Calu3 (cell line): Measurements from ENCODE around the gene TECPR2. TPM values are rescaled to one million over a fixed set of nuclear protein-coding genes. Genes with fewer than 3 reads are reported as not detected.

Experiments used
- BruUV-seq: library from RNA; stranded (reverse); fragments of 400-500 nt; replicated peaks from 2 replicates; lab custom pipeline; 2021; lab: Mats Ljungman, UMichigan
- CTCF ChIA-PET: fragments of 300-600 bp; sonication (Branson Sonifier 250); formaldehyde crosslinking; loops from one replicate; lab custom pipeline; 2022; ENCODE audit warnings: antibody characterized with exemption; lab: Charles Lee
- DNase-seq: peaks from one replicate; pipeline ENCODE4 v3.0.0; 2022
- H3K27ac Mint-ChIP-seq: one replicate; pipeline ENCODE4 v1.8.0; 2022; ENCODE audit warnings: mixed read lengths; ENCODE audit not compliant: unreplicated experiment
- H3K27me3 Mint-ChIP-seq: one replicate; pipeline ENCODE4 v1.8.0; 2022; ENCODE audit warnings: mixed read lengths; ENCODE audit not compliant: unreplicated experiment
- H3K36me3 Mint-ChIP-seq: one replicate; pipeline ENCODE4 v1.8.0; 2022; ENCODE audit warnings: mild to moderate bottlenecking, moderate library complexity, mixed read lengths; ENCODE audit not compliant: insufficient read depth, unreplicated experiment
- H3K4me1 Mint-ChIP-seq: one replicate; pipeline ENCODE4 v1.8.0; 2022; ENCODE audit warnings: mild to moderate bottlenecking, low read depth, mixed read lengths; ENCODE audit not compliant: unreplicated experiment
- H3K4me3 Mint-ChIP-seq: one replicate; pipeline ENCODE4 v1.8.0; 2022; ENCODE audit warnings: mild to moderate bottlenecking, low read depth, moderate library complexity, mixed read lengths; ENCODE audit not compliant: unreplicated experiment
- H3K9me3 Mint-ChIP-seq: one replicate; pipeline ENCODE4 v1.8.0; 2022; ENCODE audit warnings: low read depth, mixed read lengths; ENCODE audit not compliant: unreplicated experiment
- intact Hi-C: fragments of 100-400 bp; cut with micrococcal nuclease; formaldehyde crosslinking; loops from one replicate; pipeline ENCODE4 v1.10.0; 2022; ENCODE audit not compliant: unreplicated experiment
- total RNA-seq: library from RNA; stranded (reverse); gene quantifications from 2 replicates; pipeline ENCODE4 v1.2.3, GENCODE V29; 2022
- TF ChIP-seq, protein P1 (sequence below): fragments of 200-600 bp; IDR thresholded peaks from one replicate; pipeline ENCODE4 v1.8.0; 2022; ENCODE audit warnings: antibody characterized with exemption; ENCODE audit not compliant: unreplicated experiment

The TECPR2 gene
- total RNA-seq, 1 experiment from 2014 or later: 21.7 TPM

DNA sequence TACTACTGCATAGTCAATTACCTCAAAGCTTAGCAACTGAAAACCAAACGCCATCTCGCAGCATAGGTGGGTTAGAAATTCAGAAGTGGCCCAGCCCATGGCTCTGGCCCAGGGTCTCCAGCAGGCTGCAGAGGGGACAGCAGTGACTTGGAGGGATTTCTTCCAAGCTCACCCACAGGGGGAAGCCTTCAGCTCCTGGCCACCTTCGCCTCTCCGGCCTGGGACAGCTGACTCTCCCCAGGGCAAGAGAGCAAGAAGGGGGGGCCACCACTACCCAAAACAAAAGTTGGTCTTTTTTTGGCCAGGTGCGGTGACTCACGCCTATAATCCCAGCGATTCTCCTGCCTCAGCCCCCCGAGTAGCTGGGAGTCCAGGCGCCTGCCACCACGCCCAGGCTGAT is 179.0 kb downstream of the TECPR2 start:
- H3K4me1 Mint-ChIP-seq: no peaks in the 10 kb centered on the region

DNA sequence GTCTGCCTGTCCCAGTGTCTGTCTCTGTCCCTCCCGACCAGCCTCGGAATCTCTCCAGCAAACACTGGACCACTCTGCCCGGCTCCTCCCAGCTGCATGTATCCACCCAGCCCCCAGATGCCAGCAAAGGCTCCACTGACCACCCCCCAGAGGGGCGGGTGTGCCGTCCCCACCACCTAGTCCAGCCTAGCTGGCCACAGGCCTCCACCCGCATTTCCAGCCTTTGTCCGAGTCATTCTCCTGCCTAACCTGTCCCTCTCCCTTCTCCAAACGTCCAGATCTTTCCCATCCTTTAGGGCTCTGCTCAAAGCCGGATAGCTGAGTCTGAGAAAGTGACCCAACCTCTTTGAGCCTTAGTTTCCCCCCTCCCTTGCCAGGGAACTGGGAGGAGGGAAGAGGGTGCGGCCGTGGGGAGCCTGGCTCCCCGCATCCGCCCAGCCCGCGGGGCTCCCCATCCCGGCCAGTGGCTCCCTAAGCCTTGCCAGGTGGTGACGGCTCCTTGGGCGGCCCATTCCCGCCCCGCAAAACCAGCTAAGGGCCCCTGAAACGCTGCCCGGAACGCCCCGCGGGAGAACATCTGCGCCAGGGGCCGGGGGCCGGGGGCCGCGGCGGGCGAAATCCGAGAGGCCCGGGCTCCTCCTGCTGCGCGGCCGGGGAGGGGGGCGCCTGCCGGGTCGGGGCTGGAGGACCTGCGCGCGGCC is 181.5 kb downstream of the TECPR2 start:
- Mint-ChIP-seq H3K9me3 (no peaks in the 10 kb centered on the region), H3K36me3 (peaks cover 4% of the 10 kb centered on the region), H3K27me3 (peaks cover 40% of the 10 kb centered on the region), H3K27ac (no peak overlapping the region), H3K4me3 (no peak overlapping the region), H3K4me1 (no peaks in the 10 kb centered on the region)
- intact Hi-C loops: no loop called here
- DNase-seq: no peak
- CTCF ChIA-PET: no interaction called here
- BruUV-seq: no TSS peak
- TF ChIP-seq, protein P1, sequence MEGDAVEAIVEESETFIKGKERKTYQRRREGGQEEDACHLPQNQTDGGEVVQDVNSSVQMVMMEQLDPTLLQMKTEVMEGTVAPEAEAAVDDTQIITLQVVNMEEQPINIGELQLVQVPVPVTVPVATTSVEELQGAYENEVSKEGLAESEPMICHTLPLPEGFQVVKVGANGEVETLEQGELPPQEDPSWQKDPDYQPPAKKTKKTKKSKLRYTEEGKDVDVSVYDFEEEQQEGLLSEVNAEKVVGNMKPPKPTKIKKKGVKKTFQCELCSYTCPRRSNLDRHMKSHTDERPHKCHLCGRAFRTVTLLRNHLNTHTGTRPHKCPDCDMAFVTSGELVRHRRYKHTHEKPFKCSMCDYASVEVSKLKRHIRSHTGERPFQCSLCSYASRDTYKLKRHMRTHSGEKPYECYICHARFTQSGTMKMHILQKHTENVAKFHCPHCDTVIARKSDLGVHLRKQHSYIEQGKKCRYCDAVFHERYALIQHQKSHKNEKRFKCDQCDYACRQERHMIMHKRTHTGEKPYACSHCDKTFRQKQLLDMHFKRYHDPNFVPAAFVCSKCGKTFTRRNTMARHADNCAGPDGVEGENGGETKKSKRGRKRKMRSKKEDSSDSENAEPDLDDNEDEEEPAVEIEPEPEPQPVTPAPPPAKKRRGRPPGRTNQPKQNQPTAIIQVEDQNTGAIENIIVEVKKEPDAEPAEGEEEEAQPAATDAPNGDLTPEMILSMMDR: no peak

More for the DNA sequence above, 179.0 kb downstream of the TECPR2 start:
- Mint-ChIP-seq H3K9me3 (no peaks in the 10 kb centered on the region), H3K4me3 (no peak overlapping the region), H3K27me3 (peaks cover 40% of the 10 kb centered on the region), H3K36me3 (peaks cover 4% of the 10 kb centered on the region), H3K27ac (no peak overlapping the region)
- no peak for DNase-seq
- BruUV-seq: no TSS peak
- TF ChIP-seq, protein P1: no peak
- intact Hi-C loops: no loop called here
- CTCF ChIA-PET: interaction anchor here (0.7 kb wide), 1 partner anchor 89 kb away, joined by 6 read pairs; no protein-coding TSS in a partner anchor

DNA sequence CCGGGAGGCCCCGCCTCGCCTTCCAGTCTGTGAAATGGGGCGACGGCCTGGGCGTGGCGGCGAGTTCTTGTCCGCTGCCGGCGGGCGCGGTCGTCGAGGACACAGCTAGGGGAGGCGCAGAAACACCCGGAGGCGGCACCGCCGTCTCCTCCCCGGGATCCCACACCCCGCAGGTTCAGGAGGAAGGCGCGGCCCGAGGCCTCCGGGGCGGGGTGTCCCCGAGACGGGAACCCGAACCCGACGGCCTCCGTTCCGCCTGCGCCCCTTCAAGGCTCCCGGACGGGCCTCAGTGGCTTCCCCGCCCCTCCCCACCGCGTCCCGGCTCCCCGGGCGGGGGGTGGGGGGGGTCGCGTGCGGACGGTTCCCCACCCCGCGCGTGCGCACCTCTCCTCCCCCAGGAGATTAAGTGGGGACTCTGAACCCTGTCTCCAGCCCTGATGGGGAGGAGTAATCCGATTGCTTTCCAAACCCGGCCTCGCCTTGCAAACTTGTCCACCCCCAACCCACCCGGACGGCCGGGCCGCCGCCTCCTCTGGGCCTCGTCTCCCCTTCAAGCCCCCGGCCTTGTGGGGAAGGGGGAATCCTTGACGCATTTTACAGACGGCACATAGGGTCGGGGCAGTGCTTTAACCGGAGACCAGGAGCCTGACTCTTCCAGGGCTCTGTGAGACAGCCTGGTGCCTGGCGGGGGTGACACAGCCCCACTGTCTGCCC is 182.2 kb downstream of the TECPR2 start:
- no peaks in the 10 kb centered on the region for H3K9me3 Mint-ChIP-seq

DNA sequence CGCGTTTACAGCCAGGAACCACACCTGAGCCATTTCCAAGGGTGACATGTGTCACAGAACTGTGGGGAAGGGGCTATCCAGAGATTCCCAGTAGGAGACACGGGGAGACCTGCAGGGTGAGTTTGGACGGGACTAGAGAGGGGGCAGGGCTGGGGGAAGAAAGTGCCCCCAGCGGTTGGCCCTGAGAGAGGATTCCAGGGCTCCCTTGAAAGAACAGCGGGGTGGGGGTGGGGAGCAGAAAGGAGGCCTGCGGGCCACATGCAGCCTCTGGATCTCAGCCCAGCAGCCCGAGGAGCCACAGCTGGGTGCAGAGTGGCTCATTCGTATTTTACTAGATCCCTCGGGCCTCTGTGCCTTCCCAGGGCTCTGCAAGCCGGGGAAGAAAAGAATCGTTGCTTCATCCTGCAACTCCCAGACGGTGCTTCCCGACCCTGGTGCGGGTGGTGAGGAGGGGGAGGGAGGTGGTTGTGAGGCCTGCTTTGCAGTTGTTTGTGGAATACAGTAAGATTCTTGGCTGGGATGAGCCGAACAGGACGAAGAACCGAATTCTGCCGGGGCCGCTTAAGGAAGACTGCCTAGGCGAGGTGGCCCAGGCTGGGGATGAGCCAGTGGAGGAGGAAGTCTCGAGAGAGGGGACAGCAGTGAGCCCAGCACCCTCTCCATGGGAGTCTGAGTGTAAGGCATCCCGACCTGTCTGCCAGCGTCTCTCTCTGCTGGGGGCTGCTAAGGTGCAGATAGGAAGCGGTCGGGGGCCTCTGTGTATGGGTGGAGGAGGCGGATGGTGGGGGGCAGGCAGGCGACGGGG is 182.9 kb downstream of the TECPR2 start:
- no peak overlapping the region for H3K27ac Mint-ChIP-seq
- peaks cover 4% of the 10 kb centered on the region for H3K36me3 Mint-ChIP-seq
- intact Hi-C loops: no loop called here
- H3K27me3 Mint-ChIP-seq: peaks cover 40% of the 10 kb centered on the region
- no peaks in the 10 kb centered on the region for H3K9me3 Mint-ChIP-seq
- BruUV-seq: no TSS peak
- DNase-seq: no peak
- no peaks in the 10 kb centered on the region for H3K4me1 Mint-ChIP-seq
- H3K4me3 Mint-ChIP-seq: peak overlapping the region; percentile 41
- TF ChIP-seq, protein P1: no peak
- CTCF ChIA-PET: interaction anchor here (0.6 kb wide), 1 partner anchor 29 kb away, joined by 3 read pairs; no protein-coding TSS in a partner anchor

More for the DNA sequence above, 182.2 kb downstream of the TECPR2 start:
- Mint-ChIP-seq H3K4me3 (peak overlapping the region; percentile 41), H3K27ac (no peak overlapping the region), H3K36me3 (peaks cover 4% of the 10 kb centered on the region), H3K4me1 (no peaks in the 10 kb centered on the region), H3K27me3 (peaks cover 40% of the 10 kb centered on the region)
- intact Hi-C loops: no loop called here
- TF ChIP-seq, protein P1: no peak
- CTCF ChIA-PET: interaction anchor here (0.6 kb wide), 1 partner anchor 29 kb away, joined by 3 read pairs; no protein-coding TSS in a partner anchor
- no TSS peak for BruUV-seq
- DNase-seq: no peak
